SKM-1 (cell line): Measurements from ENCODE around the gene CLNS1A.
"Not testable (repeated sequence)": the region's sequence is repeated elsewhere in the genome, so short reads cannot be mapped to it uniquely, and the experiment has no call there.

ENCODE experiments used
- DNase-seq: peaks from one replicate; lab custom pipeline; 2025; ENCODE audit not compliant: unreplicated experiment; lab: John Stamatoyannopoulos, UW

The CLNS1A gene

DNA sequence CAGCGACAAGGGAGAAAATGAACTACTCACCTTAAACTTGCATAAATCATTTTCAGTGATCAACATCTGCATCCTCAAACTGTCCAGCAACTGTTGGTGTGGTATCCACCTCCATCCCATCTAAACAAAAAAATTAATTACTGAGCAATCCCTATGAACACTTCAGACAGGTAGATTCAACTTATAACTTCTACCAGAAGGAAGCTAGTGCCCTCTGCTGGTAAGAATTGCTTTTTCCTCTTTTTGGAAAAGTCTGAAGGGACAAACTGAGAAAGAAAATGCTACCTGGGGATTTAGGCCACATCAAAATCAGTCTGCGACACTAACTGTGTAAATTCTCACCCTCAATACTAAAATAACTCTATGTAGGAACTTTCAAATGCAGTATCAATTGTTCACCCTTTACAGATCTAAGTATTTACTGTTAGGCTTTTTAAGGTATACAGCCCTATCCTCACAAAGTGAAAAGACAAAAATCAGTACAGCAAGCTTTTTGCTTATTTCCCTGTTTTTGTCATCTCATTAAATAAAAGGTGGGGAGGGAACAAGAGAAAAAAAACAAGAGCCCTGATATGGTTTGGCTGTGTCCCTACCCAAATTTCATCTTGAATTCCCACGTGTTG, 17.9 kb downstream of the CLNS1A start:
- DNase-seq = no peak

DNA sequence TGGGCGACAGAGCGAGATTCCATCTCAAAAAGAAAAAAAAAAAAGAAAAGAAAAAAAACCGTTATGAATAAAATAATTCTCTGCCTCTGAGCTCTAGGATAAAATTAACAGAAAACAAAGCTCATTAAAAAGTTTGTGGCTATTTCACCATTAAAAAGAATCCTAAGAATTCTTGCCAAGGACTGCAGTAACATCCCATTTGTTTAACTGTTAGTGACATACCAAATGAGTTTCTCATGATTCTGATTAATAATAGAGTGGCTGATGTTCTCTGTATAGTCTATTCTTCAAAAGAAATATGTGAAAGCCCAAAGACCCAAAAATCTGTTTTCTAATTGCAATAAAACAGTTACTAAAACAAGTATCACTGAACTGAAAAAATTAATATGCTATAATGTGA, 19.7 kb downstream of the CLNS1A start:
- no peak for DNase-seq

DNA sequence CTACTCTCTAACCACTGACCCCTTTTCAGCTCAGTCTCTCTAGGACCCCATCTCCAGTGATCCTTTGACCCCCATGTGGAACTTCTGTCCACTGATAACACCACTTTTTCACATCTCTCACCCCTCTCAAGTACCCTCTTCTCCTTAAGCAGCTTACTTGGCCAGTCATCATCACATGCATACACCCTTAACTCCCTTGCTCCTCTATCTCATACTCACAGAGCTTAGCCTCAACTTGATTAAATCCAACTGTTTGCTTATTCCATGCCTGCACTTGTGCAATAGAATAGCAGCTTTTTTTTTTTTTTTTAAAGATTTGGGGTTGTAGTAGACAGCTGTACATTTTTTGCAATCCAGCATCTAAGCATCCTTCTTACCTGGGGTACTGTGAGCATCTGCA, 25.7 kb downstream of the CLNS1A start:
- no peak for DNase-seq

DNA sequence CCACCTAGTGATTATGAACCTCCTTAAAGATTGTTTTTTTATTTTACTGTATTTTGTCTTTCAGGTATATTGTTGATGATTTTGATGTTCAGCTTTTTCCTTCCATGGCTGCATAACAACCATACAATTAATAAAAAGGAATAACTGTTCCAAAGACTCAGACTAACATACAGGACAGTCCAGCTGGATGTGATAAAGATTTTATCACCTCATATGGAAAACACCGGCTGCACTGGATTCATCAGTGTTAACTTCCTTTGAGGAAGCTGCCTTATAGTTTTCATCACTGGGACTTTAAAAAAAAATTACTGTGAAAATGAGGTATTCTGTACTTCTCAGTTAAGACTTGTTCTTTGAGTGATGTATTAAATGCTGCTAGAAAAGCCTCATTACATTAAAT, 28.4 kb downstream of the CLNS1A start:
- no peak for DNase-seq

DNA sequence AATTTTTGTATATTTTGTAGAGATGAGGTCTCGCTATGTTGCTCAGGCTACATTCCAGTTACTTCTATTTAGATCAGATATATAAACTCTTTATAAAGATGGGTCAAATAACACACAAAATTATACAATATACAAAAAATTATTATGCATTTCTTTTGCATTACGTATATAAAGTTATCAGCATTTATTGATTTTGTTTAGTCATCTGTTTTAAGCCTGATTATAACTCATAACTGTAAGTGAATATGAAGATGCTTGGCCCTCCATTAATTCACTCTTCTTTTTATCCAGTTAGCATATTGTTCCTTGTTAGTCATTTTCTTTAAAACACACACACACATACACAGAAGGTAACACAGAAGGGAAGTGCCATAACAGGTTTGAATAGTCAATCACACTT, 33.3 kb downstream of the CLNS1A start:
- DNase-seq = no peak

DNA sequence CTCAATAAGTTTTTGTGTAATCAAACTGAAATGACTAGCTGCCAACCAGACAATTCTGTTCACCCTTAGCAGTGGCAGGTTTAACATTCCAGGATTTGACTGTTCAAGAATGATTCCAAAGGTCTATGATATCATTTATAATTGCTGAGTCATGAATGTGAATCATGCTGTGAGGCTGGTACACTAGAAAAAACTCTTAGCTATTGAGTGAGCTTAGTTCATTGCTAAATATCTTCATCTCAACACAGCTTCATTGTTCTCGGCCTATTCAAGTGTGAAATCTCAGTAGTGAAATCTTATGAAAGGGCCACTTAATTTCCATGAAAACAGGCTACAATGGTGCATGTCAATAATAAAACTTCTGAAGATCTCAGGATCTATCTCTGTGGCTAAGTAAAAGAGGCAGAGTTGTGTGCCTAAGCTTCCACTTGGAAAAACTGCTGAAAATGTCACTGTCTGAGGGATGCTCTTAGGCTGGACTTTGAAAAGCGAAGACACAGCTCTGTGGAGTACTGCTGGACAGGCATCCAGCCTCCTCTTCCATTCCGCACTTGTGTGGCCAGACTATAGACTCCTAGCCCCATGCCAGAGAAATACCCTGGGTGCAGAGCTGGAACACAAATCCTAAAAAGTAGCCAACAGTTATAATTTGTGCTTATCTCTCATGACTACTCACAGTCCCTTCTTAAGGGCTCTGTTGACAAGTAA, 35.1 kb downstream of the CLNS1A start:
- DNase-seq = no peak

DNA sequence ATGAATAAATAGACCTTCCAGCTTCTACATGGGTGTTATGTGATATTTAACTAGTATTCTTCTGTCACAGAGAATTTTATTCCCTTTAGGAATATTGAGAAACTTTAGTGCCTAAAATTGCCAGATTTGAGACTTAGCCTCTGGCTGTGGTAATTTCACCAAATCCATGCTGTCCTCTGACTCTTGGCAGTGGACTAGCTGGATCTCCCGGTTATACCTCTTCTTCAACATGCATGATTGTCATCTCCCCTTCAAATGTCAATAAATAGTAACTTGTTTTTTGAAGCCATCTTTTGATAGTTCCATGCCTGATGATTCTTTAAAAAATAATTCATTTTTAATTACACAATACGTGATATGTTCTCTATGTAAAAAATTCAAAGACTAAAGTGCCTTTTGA, 39.4 kb downstream of the CLNS1A start:
- no peak for DNase-seq

DNA sequence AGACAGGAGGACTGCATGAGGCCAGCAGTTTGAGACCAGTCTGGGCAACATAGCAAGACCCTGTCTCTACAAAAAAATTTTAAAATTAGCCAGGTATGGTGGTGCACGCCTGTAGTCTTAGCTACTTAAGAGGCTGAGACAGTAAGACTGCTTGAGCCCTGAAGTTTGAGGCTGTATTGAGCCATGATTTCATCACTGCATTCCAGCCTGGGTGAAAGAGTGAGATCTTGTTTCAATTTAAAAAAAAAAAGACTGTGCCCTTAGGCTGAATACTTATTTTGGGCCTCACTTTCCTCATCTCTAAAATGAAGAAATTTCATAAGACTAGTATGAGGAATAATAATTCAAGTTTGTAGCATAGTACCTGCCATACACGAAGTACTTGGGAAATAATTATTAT, 41.0 kb downstream of the CLNS1A start:
- DNase-seq = no peak

DNA sequence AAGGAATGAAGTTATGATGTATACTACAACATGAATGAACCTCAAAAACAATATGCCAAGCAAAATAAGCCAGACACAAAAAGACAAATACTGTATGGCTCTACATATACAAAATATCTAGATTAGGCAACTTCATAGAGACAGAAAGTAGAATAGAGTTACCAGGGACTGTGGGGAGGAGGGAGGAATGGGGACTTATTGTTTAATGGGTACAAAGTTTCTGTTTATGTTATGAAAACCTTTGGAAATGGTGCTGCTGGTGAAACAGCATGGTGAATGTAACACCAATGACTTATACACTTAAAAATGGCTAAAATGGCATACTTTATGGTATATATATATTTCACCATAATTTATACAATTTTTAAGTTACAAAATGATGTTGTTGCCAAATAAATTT, 43.7 kb downstream of the CLNS1A start:
- DNase-seq = no peak

DNA sequence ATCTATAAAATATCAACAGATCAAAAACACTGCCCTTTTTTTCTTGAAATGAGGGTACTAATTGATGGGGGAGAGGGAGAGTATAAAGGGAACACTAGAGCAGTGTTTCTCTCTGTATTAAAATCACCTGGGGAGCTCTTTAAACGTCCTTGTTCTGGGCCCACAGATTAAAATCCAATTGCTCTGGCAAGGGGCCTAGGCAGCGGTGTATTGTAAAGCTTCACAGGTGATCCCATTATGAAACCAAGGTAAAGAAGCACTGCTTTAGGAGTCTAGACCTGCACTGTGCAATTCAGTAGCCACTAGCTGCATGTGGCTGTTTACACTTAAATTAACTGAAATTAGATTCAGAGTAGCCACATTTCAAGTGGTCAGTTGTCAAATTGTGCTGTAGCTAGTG, 44.9 kb downstream of the CLNS1A start:
- DNase-seq = no peak

DNA sequence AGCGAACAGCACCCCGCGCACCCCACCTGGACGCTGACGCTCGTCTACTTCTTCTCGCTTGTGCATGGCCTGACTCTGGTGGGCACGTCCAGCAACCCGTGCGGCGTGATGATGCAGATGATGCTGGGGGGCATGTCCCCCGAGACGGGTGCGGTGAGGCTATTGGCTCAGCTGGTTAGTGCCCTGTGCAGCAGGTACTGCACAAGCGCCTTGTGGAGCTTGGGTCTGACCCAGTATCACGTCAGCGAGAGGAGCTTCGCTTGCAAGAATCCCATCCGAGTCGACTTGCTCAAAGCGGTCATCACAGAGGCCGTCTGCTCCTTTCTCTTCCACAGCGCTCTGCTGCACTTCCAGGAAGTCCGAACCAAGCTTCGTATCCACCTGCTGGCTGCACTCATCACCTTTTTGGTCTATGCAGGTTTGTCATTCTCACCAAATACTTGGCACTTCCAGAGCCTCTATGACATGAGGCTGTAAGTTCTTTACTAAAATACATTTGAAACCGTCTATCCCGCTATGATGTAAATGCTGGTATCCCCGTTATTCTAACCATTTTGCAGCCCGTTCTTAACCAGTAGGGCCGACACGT, 47.3 kb downstream of the CLNS1A start:
- DNase-seq = no peak

DNA sequence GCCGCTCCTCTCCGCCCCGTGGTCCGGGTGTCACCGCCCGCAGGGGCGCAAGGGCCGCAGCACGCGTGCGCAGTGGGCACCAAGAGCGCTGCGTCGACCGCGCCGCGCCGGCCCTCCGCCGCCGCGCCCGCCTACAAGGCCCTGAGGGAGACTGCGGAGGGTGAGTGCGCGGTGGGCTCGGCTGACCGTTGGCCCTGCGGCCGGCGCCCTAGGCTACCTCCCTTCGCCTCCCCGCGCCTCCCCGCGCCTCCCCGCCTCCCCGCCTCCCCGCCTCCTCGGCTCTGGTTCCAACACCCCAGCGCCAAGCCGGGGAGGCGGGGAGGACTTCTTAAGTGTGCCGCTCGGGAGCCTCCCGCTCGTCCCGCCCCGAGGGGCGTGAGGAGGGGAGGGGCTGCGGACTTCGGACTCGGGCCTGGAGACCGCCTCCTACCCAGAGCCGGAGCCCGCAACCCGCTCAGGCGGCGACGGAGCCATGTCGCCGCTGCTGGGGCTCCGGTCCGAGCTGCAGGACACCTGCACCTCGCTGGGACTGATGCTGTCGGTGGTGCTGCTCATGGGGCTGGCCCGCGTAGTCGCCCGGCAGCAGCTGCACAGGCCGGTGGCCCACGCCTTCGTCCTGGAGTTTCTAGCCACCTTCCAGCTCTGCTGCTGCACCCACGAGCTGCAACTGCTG, 47.9 kb downstream of the CLNS1A start, which contains the start of gene AQP11:
Gene AQP11 (plus strand): TSS at position 433 of the 673 bp plus-strand sequence. CDS start 40 bp downstream, at position 473.
- DNase-seq = peak; percentile 70

DNA sequence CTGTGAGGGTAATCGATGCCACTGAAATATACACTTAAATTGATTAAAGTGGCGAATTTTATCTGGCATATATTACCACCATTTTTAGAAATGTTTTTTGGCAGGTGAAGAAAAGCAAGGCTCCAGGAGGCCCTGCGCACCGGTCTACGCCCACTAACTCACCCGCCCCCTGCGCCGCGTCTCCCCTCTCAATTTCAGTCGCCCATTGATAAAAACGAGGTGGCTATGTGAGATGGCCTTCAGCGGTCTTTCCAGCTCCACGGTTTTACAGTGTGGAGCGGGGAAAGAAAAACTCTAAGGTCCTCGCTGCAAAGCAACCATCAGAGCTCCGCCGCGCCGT, 48.4 kb downstream of the CLNS1A start:
- DNase-seq = no peak

DNA sequence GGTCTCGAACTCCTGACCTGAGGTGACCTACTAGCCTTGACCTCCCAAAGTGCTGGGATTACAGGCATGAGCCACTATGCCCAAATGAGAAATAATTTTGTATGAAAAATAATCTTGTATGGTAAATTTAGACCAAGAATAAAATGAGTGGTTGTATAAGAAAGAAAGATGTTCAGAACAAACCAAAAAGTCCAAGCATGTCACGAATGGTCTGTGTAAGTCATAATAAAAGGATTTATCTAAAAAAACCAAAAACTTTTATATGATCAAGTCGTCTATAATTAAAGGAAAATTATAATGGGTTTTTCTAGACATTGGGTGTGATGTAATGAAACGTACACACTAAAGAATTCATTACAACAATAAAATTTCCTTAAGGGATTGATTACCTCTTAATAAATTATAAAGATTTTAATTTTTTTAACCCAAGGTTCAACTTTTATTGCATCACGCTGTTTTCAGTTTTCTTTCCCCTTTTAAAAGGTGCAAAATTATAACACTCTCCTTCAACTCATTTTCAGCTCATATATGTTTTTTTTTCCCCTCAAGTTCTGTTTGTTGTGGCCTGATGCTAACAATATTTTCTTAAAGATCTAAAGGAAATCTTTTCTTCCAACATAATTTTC, 56.8 kb downstream of the CLNS1A start:
- no peak for DNase-seq

DNA sequence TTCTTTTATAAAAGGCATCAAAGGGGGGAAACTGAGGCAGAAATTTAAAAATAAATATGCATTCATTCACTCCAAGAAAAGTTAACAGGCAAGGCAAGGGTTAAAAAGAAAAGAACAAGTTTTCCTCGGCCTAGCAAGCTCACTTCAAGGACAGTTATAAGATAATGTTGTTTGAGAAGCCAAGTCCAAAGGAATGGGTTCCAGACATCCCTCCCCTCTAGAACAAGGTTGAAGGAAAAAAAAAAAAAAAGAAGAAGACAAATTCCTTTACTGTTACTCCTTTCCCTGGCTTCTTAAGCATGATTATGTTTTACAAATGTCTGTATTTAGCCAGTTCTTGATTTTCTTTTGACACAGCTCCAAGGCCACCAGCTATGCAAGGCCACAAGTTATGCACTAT, 62.2 kb downstream of the CLNS1A start:
- not testable (repeated sequence) for DNase-seq

DNA sequence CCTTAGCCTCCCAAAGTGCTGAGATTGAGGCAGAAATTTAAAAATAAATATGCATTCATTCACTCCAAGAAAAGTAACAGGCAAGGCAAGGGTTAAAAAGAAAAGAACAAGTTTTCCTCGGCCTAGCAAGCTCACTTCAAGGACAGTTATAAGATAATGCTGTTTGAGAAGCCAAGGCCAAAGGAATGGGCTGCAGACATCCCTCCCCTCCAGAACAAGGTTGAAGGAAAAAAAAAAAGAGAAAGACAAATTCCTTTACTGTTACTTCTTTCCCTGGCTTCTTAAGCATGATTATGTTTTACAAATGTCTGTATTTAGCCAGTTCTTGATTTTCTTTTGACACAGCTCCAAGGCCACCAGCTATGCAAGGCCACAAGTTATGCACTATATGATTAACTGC, 66.7 kb downstream of the CLNS1A start:
- DNase-seq = not testable (repeated sequence)

DNA sequence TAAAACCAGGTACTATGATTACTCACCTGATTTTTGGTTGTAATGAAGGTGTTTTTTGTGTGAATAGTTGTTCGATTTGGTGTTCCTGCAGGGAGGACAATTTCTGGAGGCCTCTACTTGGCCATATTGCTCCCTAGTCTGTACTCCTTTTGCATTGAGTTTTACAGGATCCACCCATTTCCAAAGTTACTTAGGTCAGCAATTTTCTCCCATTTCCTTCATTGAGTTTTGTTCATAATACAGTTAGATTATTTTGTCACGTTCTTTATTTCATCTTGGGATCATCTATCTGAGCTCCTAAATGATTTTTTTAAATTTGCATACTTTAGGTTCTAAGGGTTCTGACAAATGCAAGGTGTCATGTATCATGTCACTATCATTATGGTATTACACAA, 67.9 kb downstream of the CLNS1A start:
- no peak for DNase-seq

DNA sequence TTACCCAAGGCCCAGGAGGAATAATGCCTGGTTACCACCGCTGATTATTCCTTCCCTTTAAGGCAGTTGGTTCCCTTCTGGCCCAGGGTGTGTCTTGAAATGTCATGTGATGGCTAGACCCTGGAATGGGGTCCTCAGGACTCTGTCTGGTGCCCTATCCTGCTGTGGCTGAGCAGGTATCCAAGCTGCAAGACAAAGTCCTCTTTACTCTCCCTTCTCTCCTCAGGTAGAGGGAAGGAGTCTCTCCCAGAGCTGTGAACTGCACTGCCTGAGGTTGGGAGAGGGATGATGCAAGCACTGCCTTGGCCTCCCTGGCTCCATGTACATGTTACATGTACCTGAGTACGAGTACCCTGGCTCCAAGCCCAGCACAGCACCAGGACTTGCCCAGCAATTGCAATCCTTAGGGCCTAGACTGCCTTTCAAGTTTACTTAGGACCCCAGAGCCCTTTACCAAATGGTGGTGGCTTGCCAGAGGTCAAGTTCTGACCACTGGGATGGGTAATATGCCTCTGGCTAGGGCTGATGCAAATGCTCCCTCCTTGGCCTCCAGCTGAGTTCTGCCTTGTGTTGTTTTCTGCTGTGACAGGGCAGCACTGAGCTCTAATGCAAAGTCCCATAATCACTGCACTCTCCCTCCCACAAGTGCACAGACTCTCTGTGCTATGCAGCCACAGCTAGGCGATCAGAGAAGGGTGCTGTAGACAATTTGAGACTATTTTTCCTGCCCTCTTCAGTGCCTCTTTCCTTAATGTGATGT, 68.5 kb downstream of the CLNS1A start:
- no peak for DNase-seq

DNA sequence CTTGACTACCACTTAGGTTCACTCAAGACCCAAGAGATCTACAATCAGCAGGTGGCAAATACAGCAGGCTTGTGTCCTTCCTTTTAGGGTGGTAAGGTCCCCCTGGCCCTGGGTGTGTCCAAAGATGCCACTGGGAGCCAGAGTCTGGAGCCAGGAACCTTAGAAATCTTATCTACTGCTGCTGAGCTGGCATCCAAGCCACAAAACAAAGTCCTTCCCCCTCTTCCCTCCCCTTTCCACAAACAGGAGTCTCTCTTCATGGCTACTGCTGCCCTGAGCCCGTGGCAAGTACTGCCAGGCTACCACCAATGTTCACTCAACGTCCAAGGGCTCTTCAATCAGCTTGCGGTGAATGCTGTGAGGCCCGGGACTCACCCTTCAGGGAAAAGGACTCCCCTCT, 69.3 kb downstream of the CLNS1A start:
- no peak for DNase-seq
